Brain pericyte (primary cell): ENCODE data around the gene KDM2A.
"Not testable (repeated sequence)": the region's sequence is repeated elsewhere in the genome, so short reads cannot be mapped to it uniquely, and the experiment has no call there.

Experiments used
- DNase-seq: peaks from one replicate; pipeline ENCODE4 v3.0.0-alpha.2; 2012; ENCODE audit warnings: low read depth, low spot score

The KDM2A gene

GRCh38 chr11:67117672-67118180, 1.3 kb upstream of the KDM2A start:
- no peak for DNase-seq

- DNase-seq, result no peak
Observed at GRCh38 chr11:67118181-67118766, 789 bp upstream of the KDM2A start.

- no peak for DNase-seq
Observed at GRCh38 chr11:67119585-67120391, 725 bp downstream of the KDM2A start.

GRCh38 chr11:67120456-67120855, 1.4 kb downstream of the KDM2A start:
- no peak for DNase-seq

- DNase-seq, result no peak
Observed at GRCh38 chr11:67120881-67121710, 2.0 kb downstream of the KDM2A start.

GRCh38 chr11:67123801-67124200, 4.7 kb downstream of the KDM2A start:
- not testable (repeated sequence) for DNase-seq

GRCh38 chr11:67126243-67126642, 7.2 kb downstream of the KDM2A start:
- DNase-seq, result not testable (repeated sequence)

- no peak for DNase-seq
Observed at GRCh38 chr11:67126986-67127385, 7.9 kb downstream of the KDM2A start.

GRCh38 chr11:67130861-67131260, 11.8 kb downstream of the KDM2A start:
- DNase-seq, result not testable (repeated sequence)

- DNase-seq, result no peak
Observed at GRCh38 chr11:67136156-67136555, 17.1 kb downstream of the KDM2A start.

GRCh38 chr11:67138922-67139321, 19.9 kb downstream of the KDM2A start:
- no peak for DNase-seq

GRCh38 chr11:67146516-67147226, 27.6 kb downstream of the KDM2A start:
- DNase-seq, result no peak

- no peak for DNase-seq
Observed at GRCh38 chr11:67153971-67154370, 34.9 kb downstream of the KDM2A start.

- no peak for DNase-seq
Observed at GRCh38 chr11:67154726-67155125, 35.7 kb downstream of the KDM2A start.

GRCh38 chr11:67157691-67158090, 38.6 kb downstream of the KDM2A start:
- no peak for DNase-seq

GRCh38 chr11:67158221-67158620, 39.2 kb downstream of the KDM2A start:
- DNase-seq, result no peak

- no peak for DNase-seq
Observed at GRCh38 chr11:67160045-67160444, 41.0 kb downstream of the KDM2A start.

GRCh38 chr11:67160872-67161783, 42.1 kb downstream of the KDM2A start:
- DNase-seq, result peak; percentile 36

- no peak for DNase-seq
Observed at GRCh38 chr11:67163006-67163405, 43.9 kb downstream of the KDM2A start.

GRCh38 chr11:67165623-67166022, 46.6 kb downstream of the KDM2A start:
- DNase-seq, result no peak
